Measurements from ENCODE around the gene MBD6.

DNA sequence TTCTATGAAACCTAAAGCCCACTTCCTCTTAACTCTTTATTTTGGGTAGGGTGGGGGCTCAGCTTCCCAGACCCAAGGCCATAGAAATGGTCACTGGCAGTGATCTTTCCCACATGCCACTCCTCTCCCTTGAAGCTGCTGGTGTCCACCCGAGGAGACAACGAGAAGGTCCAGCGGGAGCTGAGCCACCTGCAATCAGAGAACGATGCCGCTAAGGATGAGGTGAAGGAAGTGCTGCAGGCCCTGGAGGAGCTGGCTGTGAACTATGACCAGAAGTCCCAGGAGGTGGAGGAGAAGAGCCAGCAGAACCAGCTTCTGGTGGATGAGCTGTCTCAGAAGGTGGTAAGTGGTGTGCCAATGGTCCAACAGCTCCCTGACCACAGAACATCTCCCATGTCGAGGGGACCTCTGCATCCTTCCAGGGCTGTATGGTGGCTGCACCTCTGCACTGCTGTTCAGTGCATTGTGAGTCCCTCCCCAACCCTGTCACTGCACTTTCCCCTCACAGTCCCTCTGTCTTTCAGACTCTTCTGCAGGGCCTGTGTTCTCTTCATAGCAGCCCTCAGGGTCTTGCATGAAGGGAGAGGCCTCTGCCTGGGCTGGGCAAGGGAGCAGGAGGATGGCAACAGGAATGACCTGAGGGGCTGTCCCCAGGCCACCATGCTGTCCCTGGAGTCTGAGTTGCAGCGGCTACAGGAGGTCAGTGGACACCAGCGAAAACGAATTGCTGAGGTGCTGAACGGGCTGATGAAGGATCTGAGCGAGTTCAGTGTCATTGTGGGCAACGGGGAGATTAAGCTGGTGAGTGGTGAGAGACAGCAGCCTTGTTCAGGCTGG, 49.5 kb downstream of the MBD6 start:
- TF ChIP-seq, protein P1, sequence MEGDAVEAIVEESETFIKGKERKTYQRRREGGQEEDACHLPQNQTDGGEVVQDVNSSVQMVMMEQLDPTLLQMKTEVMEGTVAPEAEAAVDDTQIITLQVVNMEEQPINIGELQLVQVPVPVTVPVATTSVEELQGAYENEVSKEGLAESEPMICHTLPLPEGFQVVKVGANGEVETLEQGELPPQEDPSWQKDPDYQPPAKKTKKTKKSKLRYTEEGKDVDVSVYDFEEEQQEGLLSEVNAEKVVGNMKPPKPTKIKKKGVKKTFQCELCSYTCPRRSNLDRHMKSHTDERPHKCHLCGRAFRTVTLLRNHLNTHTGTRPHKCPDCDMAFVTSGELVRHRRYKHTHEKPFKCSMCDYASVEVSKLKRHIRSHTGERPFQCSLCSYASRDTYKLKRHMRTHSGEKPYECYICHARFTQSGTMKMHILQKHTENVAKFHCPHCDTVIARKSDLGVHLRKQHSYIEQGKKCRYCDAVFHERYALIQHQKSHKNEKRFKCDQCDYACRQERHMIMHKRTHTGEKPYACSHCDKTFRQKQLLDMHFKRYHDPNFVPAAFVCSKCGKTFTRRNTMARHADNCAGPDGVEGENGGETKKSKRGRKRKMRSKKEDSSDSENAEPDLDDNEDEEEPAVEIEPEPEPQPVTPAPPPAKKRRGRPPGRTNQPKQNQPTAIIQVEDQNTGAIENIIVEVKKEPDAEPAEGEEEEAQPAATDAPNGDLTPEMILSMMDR (IDR thresholded peaks at IDR 0.05) = no peak
- TF ChIP-seq POLR2A (IDR thresholded peaks at IDR 0.05) = no peak

Data from heart left ventricle (tissue), 13 donors.